Femur (tissue), 1 donor: Measurements from ENCODE around the gene ILKAP.

Experiments used
- DNase-seq: peaks from one replicate; pipeline ENCODE4 v3.0.0-alpha.2; 2017

Gene ILKAP

DNA sequence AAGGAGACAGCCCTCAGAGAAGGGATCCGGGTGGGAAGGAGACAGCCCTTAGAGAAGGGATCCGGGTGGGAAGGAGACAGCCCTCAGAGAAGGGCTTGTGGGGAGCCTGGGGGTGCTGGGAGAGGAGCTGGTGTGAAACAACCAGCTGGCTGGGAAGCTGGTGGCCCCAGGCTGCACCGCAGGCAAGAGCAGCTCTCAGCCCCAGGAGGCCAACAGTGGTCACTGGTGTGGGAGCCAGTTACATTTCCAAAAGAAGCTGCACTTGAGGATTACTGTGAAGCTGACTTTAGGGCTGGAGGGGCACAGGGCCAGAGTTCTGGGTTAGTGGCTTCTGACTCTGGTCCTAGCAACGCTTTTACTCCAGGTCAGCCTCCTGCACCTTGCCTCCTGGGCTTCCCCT lies 33.1 kb upstream of the ILKAP start:
- no peak for DNase-seq

DNA sequence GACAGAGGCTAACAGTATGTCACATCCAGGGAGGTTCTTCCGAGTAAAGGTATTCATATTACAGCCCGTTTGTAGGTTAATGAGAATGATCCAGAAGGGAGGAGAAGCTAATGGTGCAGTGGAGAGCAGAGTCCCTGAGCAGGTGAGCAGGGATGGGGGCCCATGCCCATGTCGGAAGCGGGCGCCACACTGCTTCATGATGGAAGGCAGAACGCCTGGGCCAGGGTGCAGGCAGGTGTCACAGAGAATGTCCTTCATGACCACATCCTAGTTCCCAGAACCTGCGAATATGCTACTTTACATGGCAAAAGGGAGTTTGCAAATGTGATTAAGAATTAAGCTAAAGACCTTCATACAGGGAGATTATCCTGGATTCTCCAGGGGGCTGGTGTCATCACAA lies 32.4 kb upstream of the ILKAP start:
- DNase-seq: no peak

DNA sequence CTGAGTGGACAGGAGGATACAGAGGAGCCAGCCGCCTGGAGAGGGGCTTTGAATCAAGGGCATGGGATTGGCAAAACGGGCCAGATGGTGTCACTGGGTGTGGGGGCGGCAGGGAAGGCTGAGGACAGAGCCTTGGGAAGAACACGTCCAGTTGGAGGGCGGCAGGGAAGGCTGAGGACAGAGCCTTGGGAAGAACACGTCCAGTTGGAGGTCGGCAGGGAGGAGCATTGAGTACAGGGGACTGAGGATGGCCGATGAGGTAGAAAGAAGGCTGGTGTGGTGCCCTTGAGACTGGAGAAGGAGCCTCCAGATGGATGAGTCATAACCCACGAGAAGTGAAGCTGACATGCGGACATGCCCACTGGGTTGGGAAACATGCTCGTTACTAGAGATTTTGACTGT lies 31.8 kb upstream of the ILKAP start:
- no peak for DNase-seq

DNA sequence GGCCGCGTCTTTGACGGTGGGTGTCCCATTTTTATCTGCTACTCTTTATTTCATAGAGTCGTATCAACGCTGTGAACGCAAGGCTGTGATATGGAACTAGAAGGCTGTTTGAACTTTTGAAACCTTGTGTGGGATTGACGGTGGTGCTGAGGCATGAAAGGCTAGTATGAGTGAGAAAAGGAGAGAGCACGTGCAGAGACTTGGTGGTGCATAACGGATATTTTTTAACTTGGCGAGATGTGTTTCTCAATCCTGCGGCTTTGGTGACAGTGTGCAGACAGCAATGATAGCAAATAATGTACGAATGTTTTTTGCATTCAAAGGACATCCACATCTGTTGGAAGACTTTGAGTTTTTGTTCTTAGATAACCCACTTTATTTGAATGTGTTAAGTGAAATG lies 30.1 kb upstream of the ILKAP start:
- DNase-seq: no peak

DNA sequence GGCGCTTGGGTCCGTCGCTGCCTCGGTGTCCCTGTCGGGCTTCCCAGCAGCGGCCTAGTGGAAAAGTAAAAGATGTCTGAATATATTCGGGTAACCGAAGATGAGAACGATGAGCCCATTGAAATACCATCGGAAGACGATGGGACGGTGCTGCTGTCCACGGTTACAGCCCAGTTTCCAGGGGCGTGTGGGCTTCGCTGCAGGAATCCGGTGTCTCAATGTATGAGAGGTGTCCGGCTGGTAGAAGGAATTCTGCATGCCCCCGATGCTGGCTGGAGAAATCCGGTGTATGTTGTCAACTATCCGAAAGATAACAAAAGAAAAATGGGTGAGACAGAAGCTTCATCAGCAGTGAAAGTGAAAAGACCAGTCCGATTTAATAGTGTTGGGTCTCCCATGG lies 28.3 kb upstream of the ILKAP start:
- DNase-seq: no peak

DNA sequence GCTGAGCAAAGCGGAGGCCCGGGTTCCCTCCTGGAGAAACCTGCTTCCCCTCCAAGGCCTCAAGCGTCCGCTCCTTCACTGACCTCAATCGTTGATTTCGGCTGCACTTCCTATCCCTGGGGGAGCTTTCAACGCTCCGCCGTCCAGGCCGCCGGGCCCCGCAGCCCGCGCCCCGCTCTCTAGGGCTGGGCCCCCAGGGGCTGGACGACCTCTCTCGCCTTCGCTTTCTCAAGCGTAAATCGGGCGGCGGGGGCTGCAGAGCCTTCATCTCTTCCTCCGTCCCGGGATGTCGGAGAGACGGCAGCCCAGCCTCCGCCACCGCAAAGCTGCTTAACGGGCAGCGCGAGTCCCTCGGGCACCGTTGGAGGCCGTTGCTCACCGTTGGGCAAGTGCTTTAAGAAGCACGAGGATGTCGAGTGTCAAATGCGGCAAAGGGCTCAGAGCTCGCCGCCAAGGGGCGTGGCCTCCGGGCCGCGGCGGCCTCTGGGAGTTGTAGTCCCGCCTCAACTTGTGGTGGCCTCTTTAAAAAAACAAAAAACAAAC lies 27.8 kb upstream of the ILKAP start:
- peak; percentile 83 for DNase-seq

GRCh38 chr2:238230699-238231098 lies 27.2 kb upstream of the ILKAP start:
- DNase-seq: no peak

DNA sequence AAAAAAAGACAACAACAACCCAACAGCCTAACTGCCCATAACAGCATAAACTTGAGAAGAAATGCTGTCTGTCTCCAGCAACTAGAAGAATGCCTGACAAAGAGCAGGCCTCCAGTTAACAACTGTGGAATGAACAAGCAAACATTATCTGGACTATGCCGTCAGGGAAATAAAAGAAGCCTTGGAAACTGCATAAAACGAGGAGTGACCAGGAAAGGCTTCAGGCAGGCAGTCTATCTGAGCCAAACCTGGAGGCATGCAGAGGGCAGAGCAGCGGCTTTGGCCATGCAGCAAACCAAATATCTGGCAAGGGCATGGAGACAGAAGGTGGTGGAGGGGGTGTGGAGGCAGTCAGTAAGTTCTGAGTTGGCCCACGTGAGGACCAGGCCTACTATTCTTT lies 25.2 kb upstream of the ILKAP start:
- DNase-seq: no peak

DNA sequence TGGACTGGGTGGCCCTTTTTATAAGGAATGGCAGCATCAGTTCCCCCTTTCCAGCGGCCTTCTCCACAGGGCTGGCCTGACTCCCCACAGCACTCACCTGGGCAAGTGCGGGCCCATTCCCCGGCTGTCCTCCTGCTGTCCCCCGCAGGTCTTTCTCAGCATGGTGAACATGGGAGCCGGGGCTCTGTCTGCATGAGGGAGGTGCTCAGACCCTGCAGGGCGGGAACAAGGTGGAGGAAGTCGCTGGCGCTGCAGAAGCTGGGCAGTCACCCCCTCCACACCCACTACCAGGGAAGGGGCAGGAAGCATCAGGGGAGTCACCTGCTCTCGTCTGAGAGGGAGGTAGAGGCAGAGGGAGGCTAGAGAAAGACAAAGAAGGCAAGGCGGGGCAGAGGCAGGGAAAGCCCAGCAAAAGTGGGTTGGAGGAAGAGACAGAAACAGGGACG lies 24.1 kb upstream of the ILKAP start:
- DNase-seq: no peak

- DNase-seq: no peak
These were observed 23.4 kb upstream of the ILKAP start for GRCh38 chr2:238226698-238227586.

DNA sequence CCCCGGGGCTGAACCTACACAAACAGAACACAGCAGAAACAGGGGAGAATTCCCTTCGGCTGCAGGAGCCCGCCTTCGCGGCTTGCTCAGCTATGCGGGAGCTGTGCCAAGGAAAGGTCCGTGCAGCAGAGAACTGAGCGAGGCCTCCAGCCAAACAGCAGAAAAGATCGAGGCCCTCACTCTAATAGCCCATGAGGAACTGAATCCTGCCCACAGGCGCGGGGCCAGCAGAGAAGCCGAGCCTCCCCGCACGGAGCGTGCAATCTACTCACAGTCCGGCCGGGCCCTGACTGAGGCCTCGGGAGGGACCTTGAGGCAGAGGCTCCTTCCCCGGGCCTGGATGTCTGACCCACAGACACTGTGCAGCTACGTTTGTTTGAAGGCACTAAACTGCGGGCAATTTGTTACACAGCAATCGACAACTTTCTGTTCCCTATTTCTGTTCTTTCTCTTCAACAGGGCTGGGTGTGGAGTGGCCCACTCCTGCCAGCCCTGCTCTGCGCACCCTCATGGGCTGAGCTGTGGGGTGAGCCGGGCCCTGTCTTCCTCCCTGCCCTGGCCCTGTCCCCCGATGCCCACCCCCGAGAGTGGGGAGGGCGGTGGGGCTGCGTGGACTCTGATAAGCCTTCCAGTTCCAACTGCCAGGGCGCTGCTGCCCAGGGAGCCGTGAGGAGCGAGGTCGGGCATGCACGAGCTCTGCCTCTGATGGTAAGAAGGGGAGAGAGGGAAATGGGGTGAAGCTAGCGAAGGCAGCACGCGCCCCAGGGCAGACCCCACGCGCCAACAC lies 22.6 kb upstream of the ILKAP start:
- peak; percentile 43 for DNase-seq

- no peak for DNase-seq
These were observed 21.6 kb upstream of the ILKAP start for GRCh38 chr2:238225121-238225520.

DNA sequence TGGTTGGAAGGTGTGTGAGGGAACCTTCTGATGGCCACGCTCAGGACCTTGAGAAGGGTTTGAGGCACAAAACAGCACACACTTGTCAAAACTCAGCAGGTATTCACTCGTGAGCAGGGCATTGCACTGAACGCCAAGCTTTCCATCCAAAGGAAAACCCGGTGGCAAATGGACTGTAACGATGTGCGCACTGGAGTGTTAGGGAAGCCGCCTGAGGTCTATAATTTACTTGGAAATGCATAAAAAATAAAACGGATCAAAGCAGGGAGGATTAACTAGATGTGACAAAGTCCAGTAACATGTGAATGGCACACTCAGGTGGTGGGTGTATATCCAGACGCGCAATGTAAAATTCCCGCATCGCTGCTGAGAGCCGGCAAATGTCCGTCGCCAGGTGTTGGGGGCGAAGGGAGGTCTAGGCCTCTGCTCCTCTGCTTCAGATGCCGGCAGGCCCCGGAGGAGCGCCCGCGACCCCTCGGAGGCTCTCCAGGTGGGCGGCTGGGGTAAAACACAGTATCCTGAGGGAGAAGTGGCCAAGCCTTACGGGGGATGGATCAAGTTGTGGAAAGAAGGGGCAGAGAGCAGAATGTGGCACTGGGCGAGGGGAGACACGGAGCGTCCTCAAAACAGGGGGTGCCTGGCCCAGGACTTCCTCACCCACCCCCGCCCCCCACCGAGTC lies 21.0 kb upstream of the ILKAP start:
- no peak for DNase-seq

DNA sequence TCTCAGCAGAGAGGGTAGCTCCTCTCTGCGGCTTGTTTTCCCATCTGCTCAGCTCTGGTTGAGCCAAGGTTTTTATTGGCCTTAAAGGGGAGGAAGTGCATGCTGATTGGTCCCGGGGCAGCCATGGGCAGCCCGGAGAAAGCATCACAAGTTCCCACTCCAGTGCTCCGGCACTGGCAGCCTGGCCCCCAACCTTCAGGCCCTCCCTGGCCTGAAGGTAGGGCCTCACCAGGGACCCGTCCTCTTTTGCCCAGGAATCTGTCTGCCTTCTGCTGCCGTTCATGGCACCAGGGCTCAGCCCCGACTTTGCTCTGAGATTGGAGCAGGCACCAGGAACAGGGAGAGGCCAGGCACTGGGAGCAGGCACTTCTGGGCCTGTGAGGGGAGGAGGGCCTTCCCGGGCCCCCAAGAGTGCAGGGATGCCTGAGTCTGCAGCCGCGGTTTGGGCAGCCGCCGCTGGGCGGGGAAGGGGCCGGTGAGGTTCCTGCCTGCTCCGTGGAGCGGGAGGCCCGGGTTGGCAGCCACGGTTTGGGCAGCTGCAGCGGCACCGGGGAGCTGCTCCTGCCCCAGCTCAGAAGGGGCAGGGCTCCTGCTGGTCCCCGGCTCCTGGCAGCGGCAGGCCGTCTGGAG lies 17.5 kb upstream of the ILKAP start:
- DNase-seq: no peak

GRCh38 chr2:238220274-238220891 lies 16.9 kb upstream of the ILKAP start:
- no peak for DNase-seq

GRCh38 chr2:238216651-238217184 lies 13.2 kb upstream of the ILKAP start:
- DNase-seq: peak; percentile 57

DNA sequence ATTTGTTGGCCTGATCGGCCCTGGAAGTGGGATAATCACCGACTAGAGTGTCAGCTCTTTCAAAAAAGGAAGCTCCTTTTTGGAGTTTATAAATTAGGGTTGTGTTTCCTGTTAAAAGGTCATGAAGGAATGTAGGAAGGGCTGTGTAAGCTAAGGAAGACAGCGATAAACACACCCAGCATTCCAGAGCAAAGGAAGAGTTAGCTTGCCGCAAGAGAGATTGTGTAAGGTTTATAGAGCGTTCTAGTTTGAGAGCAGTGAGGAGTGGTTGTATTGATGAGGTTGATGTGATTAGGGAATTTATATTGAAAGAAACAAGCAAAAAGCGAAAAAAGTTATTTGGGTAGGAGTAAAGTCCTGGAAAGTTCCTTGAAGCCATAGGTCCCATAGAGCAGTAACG lies 3.5 kb upstream of the ILKAP start:
- no peak for DNase-seq

GRCh38 chr2:238203973-238204683 lies 633 bp upstream of the ILKAP start:
- DNase-seq: no peak

DNA sequence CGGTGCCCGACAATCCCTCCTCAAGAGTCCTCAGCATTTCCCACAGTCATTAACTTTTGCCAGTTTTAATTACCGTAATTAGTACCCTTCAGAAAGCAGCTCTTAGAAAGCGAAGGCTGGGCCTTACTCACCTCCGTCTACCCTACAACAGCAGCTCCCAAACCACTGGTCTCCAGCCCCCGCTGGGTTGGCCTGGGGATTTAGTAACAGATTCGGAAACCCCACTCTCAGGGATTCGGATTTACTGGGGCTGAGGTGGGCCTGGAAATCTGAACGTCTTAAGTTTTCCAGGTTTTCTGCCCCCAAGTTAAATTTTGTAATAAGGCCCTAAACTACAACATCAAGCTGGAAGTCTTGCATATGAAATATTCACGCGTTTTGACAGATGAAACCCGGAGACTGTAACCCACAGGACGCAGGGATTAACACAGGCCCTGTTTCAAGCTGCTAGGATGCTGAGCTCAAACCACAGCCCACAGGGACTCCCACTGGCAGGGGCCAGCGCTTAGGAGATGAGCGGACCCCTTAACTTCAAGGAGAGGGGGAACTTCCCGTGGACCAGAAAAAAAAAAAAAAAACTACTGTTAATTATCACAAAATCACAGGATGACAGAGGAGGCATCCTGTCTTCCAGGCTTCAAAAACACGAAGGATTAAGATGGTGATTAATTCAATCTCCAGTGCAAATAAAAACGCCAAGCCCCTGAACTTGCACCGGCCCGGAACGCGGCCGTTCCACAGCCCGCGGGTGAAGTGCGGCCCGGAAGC lies 985 bp downstream of the ILKAP start:
- DNase-seq: no peak

GRCh38 chr2:238190445-238190844 lies 13.1 kb downstream of the ILKAP start:
- DNase-seq: no peak
